Measurements from ENCODE around the gene CHD9.
"Not testable (repeated sequence)": the region's sequence is repeated elsewhere in the genome, so short reads cannot be mapped to it uniquely, and the experiment has no call there.

The CHD9 gene

GRCh38 chr16:53129281-53130158, 74.7 kb downstream of the CHD9 start:
- peak; percentile 47 for DNase-seq (ENCODE audit: low read depth)

DNA sequence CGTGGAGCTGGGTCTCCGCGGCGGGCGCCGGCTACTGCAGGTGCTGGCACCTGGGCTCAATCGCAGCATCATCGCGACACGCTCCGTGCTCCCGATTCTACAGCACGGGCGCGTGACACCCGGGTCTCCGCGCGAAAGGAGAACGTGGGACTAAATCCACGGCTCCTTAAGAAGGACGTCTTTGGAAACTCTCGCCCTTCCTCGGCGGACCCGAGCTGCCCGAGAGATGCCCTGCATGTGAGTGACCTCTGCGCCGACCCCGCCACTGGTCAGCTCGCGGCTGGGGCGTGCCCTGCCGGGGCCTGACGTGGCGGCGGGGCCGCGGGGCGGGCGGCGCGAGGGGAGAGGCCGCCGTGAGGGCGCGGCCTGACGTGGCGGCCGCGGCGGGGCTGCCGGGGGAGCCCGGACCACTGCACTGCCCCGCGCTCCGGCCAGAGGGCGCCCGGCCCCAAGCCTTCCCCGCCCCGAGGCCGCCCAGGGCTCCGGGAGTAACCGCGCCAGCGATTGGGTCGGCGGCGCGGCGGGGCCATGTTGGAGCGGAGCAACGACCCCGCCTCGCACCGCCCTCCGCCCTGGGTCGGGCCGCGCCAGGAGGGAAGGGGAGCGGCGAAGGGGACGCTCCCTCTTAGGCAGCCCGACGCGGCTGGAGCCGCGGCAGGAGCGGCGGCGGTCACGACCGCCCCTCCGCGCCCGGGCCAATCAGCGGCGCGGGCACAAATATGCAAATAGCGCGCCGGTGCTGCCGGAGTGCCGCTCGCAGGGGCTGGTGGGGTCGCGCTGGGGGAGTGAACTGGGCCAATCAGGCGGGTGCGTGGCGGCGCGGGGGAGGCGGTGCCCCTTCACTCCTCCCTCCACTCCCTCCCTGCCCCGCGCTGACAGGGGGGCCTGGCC, 75.6 kb downstream of the CHD9 start:
- DNase-seq (ENCODE audit: low read depth), result peak; percentile 96

- DNase-seq (ENCODE audit: low read depth), result no peak
Measured at GRCh38 chr16:53131050-53131362, 76.2 kb downstream of the CHD9 start.

- peak; percentile 69 for DNase-seq (ENCODE audit: low read depth)
Measured at GRCh38 chr16:53131363-53132071, 76.7 kb downstream of the CHD9 start.

DNA sequence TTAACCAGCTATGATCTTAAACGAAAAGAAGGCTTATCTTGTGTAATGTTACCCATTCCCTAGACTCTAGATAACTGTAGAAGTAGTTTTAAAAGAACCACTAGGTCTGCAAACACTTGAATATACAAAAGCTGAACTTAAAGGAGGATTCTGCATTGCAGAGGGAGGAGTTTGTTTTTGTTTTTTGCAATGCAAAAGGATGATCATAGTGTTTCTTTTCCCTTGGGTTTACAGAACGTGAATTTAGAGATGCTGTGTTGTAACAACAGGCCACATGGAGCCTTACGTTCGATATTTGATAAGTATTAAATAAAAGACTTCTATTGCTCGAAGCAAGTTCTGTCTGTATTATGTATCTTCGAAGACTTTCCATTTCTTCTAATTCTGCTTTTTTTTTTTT, 77.6 kb downstream of the CHD9 start:
- DNase-seq (ENCODE audit: low read depth), result no peak

DNA sequence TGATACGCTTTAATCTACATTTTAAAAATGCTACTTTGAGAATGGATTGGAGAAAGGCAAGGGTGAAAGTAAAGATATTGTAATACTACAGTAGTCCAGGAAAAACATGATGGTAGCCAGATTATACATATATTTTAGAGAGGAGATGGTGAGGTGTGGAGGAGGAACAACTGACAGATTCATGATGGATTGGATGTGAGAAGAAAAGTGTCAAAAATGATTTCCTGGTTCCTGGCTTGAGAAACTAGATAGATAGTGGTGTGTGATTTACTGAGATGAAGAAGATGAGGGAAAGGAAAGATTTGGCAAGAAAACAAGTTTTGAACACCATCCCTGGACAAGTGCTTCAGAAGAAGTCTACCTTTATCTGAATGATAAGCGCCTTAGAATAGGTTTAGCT, 80.5 kb downstream of the CHD9 start:
- no peak for DNase-seq (ENCODE audit: low read depth)

GRCh38 chr16:53142823-53143568, 88.2 kb downstream of the CHD9 start:
- DNase-seq (ENCODE audit: low read depth), result no peak

GRCh38 chr16:53147500-53148065, 92.8 kb downstream of the CHD9 start:
- no peak for DNase-seq (ENCODE audit: low read depth)

GRCh38 chr16:53150769-53151168, 96.0 kb downstream of the CHD9 start:
- no peak for DNase-seq (ENCODE audit: low read depth)

DNA sequence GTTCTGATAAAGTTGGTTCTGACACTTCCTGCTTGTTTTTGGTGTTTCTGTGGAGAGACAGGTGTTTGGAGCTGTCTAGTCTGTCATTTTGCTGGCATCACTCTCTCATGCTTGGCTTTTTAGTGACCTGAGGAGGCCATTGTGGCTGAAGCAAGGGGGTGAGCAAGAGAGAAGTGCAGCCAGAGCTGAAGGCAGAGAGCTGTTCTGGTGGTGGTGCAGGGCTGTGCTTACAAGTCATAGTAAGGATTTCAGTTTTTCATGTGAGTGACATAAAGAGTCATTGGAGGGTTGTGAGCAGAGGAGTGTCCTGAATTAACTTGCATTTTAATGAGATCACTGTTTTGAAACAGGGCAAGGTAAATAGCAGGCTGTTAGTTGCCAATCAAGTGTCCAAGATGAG, 97.5 kb downstream of the CHD9 start:
- no peak for DNase-seq (ENCODE audit: low read depth)

- DNase-seq (ENCODE audit: low read depth), result no peak
Measured at GRCh38 chr16:53153130-53153529, 98.3 kb downstream of the CHD9 start.

DNA sequence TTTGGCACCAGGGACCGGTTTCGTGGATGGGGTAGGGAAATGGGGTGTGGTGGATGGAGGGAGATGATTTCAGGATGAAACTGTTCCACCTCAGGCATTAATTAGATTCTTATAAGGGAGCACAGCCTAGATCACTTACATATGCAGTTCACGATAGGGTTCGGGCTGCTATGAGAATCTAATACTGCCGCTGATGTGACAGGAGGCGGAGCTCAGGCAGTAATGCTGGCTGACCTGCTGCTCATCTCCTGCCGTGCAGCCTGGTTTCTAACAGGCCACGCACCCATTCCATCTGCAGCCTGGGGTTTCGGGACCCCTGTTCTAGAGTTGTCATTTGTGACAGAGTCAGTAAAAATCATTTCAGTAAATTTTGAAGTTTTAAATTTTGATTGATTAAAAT, 99.7 kb downstream of the CHD9 start:
- DNase-seq (ENCODE audit: low read depth), result no peak

- peak; percentile 51 for DNase-seq (ENCODE audit: low read depth)
Measured at GRCh38 chr16:53156516-53156915, 101.7 kb downstream of the CHD9 start.

DNA sequence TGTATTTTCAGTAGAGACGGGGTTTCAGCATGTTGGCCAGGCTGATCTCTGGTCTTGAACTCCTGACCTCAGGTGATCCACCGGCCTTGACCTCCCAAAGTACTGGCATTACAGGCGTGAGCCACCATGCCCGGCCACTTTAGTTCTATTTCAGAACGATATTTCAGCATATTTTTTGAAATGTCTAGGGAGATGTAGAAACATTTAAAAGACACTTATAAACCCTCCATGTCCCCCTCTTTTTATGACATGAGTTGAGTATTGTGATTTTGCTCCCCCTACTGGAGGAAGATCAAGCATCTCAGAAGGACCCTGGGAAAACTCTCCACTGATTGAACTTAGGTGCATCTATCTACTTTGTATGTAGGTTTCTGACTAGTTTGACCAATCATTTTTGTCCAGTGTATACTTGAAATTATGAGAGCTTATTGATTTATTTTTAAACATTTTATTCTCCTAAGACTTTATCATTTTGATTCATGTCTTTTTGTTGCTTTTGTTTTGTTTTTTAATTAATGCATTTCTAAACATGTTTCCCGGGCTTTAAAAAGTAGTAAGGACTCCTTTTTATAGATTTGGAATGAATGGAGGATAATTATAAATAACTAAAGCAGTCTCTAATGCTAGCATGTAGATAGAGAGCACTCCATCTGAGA, 105.1 kb downstream of the CHD9 start:
- DNase-seq (ENCODE audit: low read depth), result peak; percentile 64

DNA sequence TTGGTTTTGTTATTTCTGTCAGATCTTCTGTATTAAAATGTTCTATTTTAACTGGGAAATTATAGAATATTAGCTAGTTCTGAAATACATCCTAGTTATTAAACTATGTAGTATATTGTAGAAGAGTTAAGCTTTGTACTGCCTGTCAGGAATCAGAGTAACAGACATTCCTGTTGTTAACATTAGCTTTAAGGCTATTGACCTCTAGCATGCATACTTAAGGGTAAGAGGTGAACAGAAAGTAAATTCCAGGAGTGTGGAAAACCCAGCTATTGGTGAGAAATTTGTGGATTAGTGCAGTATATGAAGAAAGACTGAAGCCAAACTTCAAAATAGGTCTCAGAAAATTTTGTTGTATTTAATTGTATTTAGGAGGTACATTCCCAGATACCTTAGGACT, 111.3 kb downstream of the CHD9 start:
- no peak for DNase-seq (ENCODE audit: low read depth)

DNA sequence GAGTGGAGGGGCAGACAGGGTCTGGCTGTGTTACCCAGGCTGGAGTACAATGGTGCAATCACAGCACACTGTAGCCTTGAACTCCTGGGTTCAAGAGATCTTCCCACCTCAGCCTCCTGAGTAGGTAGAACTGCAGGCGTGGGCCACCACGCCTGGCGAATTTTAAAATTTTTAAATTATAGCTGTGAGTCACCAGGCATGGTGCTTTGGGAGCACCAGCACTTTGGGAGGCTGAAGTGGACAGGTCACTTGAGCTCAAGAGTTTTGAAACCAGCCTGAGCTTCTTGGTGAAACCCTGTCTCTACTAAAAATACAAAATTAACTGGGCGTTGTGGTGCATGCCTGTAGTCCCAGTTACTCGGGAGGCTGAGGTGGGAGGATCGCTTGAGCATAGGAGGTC, 114.0 kb downstream of the CHD9 start:
- no peak for DNase-seq (ENCODE audit: low read depth)

- no peak for DNase-seq (ENCODE audit: low read depth)
Measured at GRCh38 chr16:53172517-53172916, 117.7 kb downstream of the CHD9 start.

- no peak for DNase-seq (ENCODE audit: low read depth)
Measured at GRCh38 chr16:53175118-53175517, 120.3 kb downstream of the CHD9 start.

GRCh38 chr16:53176434-53176833, 121.6 kb downstream of the CHD9 start:
- no peak for DNase-seq (ENCODE audit: low read depth)

GRCh38 chr16:53183442-53183841, 128.7 kb downstream of the CHD9 start:
- no peak for DNase-seq (ENCODE audit: low read depth)

GRCh38 chr16:53185741-53186140, 130.9 kb downstream of the CHD9 start:
- not testable (repeated sequence) for DNase-seq (ENCODE audit: low read depth)

All from EH (cell line).